Measurements from ENCODE around the gene COL25A1. TPM values are rescaled to one million over a fixed set of nuclear protein-coding genes. Genes with fewer than 3 reads are reported as not detected.
"Not testable (repeated sequence)": the region's sequence is repeated elsewhere in the genome, so short reads cannot be mapped to it uniquely, and the experiment has no call there.

The COL25A1 gene
- polyA plus RNA-seq, 1 experiment, result not detected

GRCh38 chr4:109113521-109113920 lies 188.9 kb downstream of the COL25A1 start:
- TF ChIP-seq CTCF (IDR thresholded peaks at IDR 0.05; ENCODE audit: insufficient read depth, low read depth, low read length), result no peak
- Histone ChIP-seq H3K4me3 (ENCODE audit: low read depth, low read length) (no peak overlapping the region), H3K27me3 (ENCODE audit: control insufficient read depth, insufficient read depth, low read length) (no peaks in the 10 kb centered on the region), H3K36me3 (ENCODE audit: control insufficient read depth, insufficient read depth, low read length) (no peaks in the 10 kb centered on the region)
- ChIA-PET POLR2A (no interaction called here), CTCF (no interaction called here)
- no peak for DNase-seq (ENCODE audit: low read depth)

GRCh38 chr4:109111031-109111430 lies 191.4 kb downstream of the COL25A1 start:
- DNase-seq (ENCODE audit: low read depth), result no peak
- H3K36me3 ChIP-seq (ENCODE audit: control insufficient read depth, insufficient read depth, low read length), result no peaks in the 10 kb centered on the region
- POLR2A ChIA-PET, result no interaction called here
- H3K27me3 ChIP-seq (ENCODE audit: control insufficient read depth, insufficient read depth, low read length), result no peaks in the 10 kb centered on the region
- CTCF ChIA-PET, result no interaction called here
- no peak for TF ChIP-seq CTCF (IDR thresholded peaks at IDR 0.05; ENCODE audit: insufficient read depth, low read depth, low read length)
- H3K4me3 ChIP-seq (ENCODE audit: low read depth, low read length), result no peak overlapping the region

GRCh38 chr4:109108215-109108614 lies 194.2 kb downstream of the COL25A1 start:
- H3K27me3 ChIP-seq (ENCODE audit: control insufficient read depth, insufficient read depth, low read length); H3K4me3 ChIP-seq (ENCODE audit: low read depth, low read length); H3K36me3 ChIP-seq (ENCODE audit: control insufficient read depth, insufficient read depth, low read length); POLR2A ChIA-PET; CTCF ChIA-PET; DNase-seq (ENCODE audit: low read depth): not testable (repeated sequence)

GRCh38 chr4:109094056-109094455 lies 208.4 kb downstream of the COL25A1 start:
- CTCF ChIA-PET, result no interaction called here
- H3K4me3 ChIP-seq (ENCODE audit: low read depth, low read length), result no peak overlapping the region

GRCh38 chr4:109091727-109092409 lies 210.6 kb downstream of the COL25A1 start:
- TF ChIP-seq CTCF (IDR thresholded peaks at IDR 0.05; ENCODE audit: insufficient read depth, low read depth, low read length), result no peak
- POLR2A ChIA-PET, result no interaction called here
- no peak for DNase-seq (ENCODE audit: low read depth)
- CTCF ChIA-PET, result no interaction called here
- Histone ChIP-seq H3K27me3 (ENCODE audit: control insufficient read depth, insufficient read depth, low read length) (no peaks in the 10 kb centered on the region), H3K4me3 (ENCODE audit: low read depth, low read length) (no peak overlapping the region), H3K36me3 (ENCODE audit: control insufficient read depth, insufficient read depth, low read length) (no peaks in the 10 kb centered on the region)

More at GRCh38 chr4:109094056-109094455, 208.4 kb downstream of the COL25A1 start:
- H3K27me3 ChIP-seq (ENCODE audit: control insufficient read depth, insufficient read depth, low read length), result no peaks in the 10 kb centered on the region
- no peak for DNase-seq (ENCODE audit: low read depth)
- no peaks in the 10 kb centered on the region for H3K36me3 ChIP-seq (ENCODE audit: control insufficient read depth, insufficient read depth, low read length)
- POLR2A ChIA-PET, result no interaction called here
- TF ChIP-seq CTCF (IDR thresholded peaks at IDR 0.05; ENCODE audit: insufficient read depth, low read depth, low read length), result no peak

- Histone ChIP-seq H3K27me3 (ENCODE audit: control insufficient read depth, insufficient read depth, low read length) (no peaks in the 10 kb centered on the region), H3K4me3 (ENCODE audit: low read depth, low read length) (no peak overlapping the region), H3K36me3 (ENCODE audit: control insufficient read depth, insufficient read depth, low read length) (no peaks in the 10 kb centered on the region)
- ChIA-PET CTCF (interaction anchor here (1.5 kb wide), 1 partner anchor 11 kb away, joined by 4 read pairs; no protein-coding TSS in a partner anchor), POLR2A (no interaction called here)
- no peak for TF ChIP-seq CTCF (IDR thresholded peaks at IDR 0.05; ENCODE audit: insufficient read depth, low read depth, low read length)
- DNase-seq (ENCODE audit: low read depth), result no peak
These were observed 218.5 kb downstream of the COL25A1 start for GRCh38 chr4:109083911-109084310.

Measured in BJ (cell line).